Lower lobe of right lung (tissue), 2 donors: Measurements from ENCODE around the gene TMED4. TPM values are rescaled to one million over a fixed set of nuclear protein-coding genes. Genes with fewer than 3 reads are reported as not detected.

Experiments used
- ATAC-seq, 2 donors: fragments of 200-7000 bp; cut with Tn5 transposase; one replicate each; pipeline ENCODE4 v1.9.1; 2020 to 2022; ENCODE audit warnings: mild to moderate bottlenecking in 2 of 2, moderate library complexity in 2 of 2
- DNase-seq: peaks from one replicate; pipeline ENCODE4 v3.0.0-alpha.2; 2020
- H3K27ac ChIP-seq: fragments of 200-600 bp; one replicate; pipeline ENCODE4 v1.8.0; 2022
- H3K27me3 ChIP-seq: fragments of 200-600 bp; one replicate; pipeline ENCODE4 v1.8.0; 2022; ENCODE audit warnings: low read depth
- H3K36me3 ChIP-seq: fragments of 200-600 bp; one replicate; pipeline ENCODE4 v1.8.0; 2022; ENCODE audit warnings: mild to moderate bottlenecking
- H3K4me1 ChIP-seq: fragments of 200-600 bp; one replicate; pipeline ENCODE4 v1.8.0; 2022
- H3K4me3 ChIP-seq: fragments of 200-600 bp; one replicate; pipeline ENCODE4 v1.8.0; 2022; ENCODE audit warnings: mild to moderate bottlenecking
- H3K9me3 ChIP-seq: fragments of 200-600 bp; one replicate; pipeline ENCODE4 v1.8.0; 2022
- intact Hi-C: fragments of 100-400 bp; cut with DNase I; formaldehyde crosslinking; loops from one replicate; pipeline ENCODE4 v1.11.0; 2022
- total RNA-seq: library from RNA; stranded (reverse); fragmentation: NEBNext Ultra II Directional; extraction: Animal tissue kit (Norgen Biotek cat#: 25700); gene quantifications from one replicate; pipeline ENCODE4 v1.2.1, GENCODE V29; 2021
- TF ChIP-seq, protein P1 (sequence below): fragments of 200-600 bp; IDR thresholded peaks from one replicate; pipeline ENCODE4 v1.8.0; 2022; ENCODE audit warnings: antibody characterized with exemption, mild to moderate bottlenecking
- donor health status: DM: no; HTN: yes; CAD: no; lungs with severe emphysema.

TMED4 gene
- total RNA-seq, 1 donor from 2014 or later: 71.9 TPM

DNA sequence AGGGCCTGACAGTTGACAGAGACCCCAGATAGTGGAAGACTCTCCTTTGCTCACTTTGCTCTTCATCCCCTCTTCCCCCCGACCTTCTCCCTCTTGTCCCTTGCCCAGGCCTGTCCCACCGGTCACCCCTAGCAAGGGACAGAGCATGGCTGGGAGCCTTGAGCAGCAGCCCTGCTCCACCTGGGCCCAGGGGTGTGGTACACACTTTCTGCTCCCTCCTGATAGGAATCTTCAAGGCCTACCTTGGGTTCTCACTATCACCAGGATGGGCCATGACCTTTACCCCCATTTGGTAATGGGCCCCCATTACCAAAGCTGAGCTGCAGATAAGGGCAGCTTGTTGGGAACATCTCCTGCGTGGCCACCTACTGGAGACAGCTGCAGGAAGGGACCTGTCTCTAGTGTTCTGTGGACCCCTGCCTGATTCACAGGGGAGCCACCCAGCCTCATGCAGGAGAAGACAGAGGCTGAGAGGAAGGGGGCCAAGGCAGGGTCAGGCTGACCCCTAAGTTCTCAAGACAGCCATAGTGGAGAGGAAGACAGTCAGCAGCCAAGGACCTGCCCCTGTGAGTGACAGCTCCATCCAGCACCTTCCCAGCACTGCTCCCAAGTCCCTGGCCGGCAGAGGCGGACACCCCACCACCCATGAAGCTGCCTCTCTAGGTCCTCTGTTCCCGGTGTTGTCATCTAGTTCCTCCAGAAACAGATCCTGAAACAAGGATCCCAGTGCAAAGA, 40.0 kb downstream of the TMED4 start:
- H3K9me3 ChIP-seq: no peaks in the 10 kb centered on the region
- DNase-seq (no peak), ATAC-seq (no peak)
- no peak overlapping the region for H3K4me3 ChIP-seq
- H3K4me1 ChIP-seq: no peaks in the 10 kb centered on the region
- no peak overlapping the region for H3K27ac ChIP-seq
- TF ChIP-seq, protein P1, sequence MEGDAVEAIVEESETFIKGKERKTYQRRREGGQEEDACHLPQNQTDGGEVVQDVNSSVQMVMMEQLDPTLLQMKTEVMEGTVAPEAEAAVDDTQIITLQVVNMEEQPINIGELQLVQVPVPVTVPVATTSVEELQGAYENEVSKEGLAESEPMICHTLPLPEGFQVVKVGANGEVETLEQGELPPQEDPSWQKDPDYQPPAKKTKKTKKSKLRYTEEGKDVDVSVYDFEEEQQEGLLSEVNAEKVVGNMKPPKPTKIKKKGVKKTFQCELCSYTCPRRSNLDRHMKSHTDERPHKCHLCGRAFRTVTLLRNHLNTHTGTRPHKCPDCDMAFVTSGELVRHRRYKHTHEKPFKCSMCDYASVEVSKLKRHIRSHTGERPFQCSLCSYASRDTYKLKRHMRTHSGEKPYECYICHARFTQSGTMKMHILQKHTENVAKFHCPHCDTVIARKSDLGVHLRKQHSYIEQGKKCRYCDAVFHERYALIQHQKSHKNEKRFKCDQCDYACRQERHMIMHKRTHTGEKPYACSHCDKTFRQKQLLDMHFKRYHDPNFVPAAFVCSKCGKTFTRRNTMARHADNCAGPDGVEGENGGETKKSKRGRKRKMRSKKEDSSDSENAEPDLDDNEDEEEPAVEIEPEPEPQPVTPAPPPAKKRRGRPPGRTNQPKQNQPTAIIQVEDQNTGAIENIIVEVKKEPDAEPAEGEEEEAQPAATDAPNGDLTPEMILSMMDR: no peak
- H3K36me3 ChIP-seq: no peaks in the 10 kb centered on the region
- H3K27me3 ChIP-seq: no peaks in the 10 kb centered on the region
- intact Hi-C loops: no loop called here

DNA sequence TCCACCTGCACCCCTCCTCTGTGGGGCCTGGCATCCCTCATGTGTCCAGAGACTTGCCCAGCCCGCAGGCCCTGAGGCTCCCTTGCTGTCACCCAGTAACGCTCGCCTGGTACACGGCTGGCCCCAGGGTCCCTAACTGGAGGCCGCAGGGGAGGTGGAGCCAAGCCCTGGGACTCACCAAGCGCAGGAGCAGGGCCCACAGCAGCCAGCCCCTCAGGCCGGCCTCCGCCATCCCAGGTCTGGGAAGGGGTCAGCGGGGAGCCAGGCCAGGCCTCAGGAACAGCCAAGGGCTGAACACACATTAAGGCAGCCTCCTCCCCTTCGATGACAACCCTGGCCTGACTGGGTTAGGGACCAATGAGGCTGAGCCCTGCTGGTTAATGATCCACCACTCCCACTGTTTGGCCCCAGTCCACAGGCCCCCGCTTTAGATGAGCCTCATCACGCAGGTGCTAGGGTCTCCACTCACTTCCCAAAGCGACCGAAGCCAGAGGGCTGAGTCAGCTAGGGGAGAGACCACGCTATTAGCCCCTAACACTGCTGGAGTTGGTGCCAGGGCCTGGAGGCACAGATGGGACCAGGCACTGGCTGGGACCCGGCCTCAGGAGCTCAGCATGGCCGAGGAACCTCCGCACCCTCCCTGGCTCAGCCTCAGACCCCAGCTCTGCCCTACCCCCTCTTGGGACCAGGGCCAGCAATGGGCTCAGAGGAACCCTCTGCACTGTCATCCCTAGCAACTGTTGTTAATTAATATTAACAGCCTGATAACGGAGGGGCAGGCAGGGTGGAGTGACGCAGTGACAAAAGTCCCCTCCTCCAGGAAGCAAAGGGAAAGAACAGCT, 40.8 kb downstream of the TMED4 start, which contains the start of gene NPC1L1:
TSS of gene NPC1L1 (minus strand) at position 303 of the 842 bp plus-strand sequence. CDS start at position 232, 71 bp downstream.
- no peak within 1 kb of the TSS for H3K4me3 ChIP-seq
- TF ChIP-seq, protein P1: no peak
- ATAC-seq (no peak), DNase-seq (no peak)
- H3K27me3 ChIP-seq: no peaks in the 10 kb centered on the region
- H3K4me1 ChIP-seq: no peaks in the 10 kb centered on the region
- intact Hi-C loops: no loop called here
- no peak within 1 kb of the TSS for H3K27ac ChIP-seq
- no peaks in the 10 kb centered on the region for H3K36me3 ChIP-seq
- H3K9me3 ChIP-seq: no peaks in the 10 kb centered on the region

DNA sequence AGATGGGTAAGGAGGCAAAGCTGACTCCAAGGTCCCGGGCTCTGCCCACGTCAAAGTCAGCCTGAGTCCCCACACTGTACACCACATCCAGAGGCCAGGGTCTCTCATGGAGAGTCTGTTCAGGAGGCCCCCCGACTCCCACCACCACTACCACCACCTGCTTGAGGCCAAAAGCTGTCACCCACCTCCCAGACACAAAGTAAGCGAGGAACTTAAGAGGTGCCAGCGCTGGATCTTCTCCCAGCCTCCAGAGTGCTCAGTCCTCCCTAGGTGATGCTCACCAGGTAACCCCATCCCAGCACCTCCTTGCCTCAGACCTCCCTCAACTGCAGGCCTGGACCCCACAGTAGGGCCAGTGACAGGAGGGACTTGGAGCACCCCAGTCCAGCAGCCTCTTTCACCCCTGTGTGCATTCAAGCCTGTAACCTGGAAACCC, 41.4 kb downstream of the TMED4 start:
- Histone ChIP-seq H3K27ac (no peak overlapping the region), H3K4me3 (no peak overlapping the region), H3K36me3 (no peaks in the 10 kb centered on the region), H3K4me1 (no peaks in the 10 kb centered on the region), H3K9me3 (no peaks in the 10 kb centered on the region), H3K27me3 (no peaks in the 10 kb centered on the region)
- TF ChIP-seq, protein P1: no peak
- DNase-seq: no peak
- no peak for ATAC-seq
- intact Hi-C loops: no loop called here

DNA sequence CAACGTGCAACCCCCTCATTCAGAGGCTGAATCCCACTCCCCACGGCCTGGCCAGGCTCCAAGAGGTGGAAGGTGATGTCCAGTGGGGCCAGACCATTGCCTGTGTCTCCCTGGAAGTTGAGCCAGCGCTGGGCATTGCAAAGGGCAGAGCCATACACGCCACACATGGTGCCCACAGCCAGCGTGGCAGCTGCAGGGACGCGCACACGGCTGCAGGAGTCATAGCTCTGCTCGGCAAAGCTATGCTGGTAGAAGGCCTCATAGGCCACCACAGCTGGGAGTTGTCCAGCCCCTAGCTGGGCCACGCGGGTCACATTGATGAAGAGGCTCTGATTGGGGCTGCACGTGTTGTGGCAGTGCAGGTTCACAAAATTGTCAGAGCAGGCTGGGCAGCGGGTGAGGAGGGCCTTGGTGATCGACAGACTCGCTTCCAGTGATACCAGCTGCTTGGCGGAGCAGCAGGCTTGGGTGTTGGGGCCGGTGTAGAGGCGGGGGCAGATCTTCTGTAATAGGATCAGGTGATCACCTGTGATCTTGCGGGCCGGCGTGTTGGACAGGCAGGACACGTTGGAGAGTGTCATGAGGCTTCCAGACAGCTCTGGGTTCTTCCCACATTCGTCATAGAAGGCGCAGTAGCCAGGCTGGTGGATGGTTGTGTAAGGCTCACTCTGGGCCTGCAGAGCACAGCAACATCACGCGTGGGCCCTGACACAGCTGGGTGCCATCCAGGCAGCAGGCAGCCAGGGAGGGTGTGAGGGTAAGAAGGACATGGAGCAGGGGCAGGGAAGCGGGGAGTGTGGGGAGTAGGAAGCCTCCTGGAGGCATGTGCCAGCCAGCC, 42.1 kb downstream of the TMED4 start:
- Histone ChIP-seq H3K4me1 (no peaks in the 10 kb centered on the region), H3K27me3 (no peaks in the 10 kb centered on the region), H3K27ac (no peak overlapping the region), H3K4me3 (no peak overlapping the region), H3K9me3 (no peaks in the 10 kb centered on the region), H3K36me3 (no peaks in the 10 kb centered on the region)
- TF ChIP-seq, protein P1: no peak
- ATAC-seq (no peak), DNase-seq (no peak)
- intact Hi-C loops: no loop called here
